MM.1S (cell line): ENCODE data around the gene GMIP.

Source experiments
- CTCF ChIP-seq: fragments of 300-600 bp; sonication (generic); IDR thresholded peaks from 2 replicates; pipeline ENCODE4 v1.5.1; 2016; ENCODE audit warnings: antibody characterized with exemption, low read length, mixed read lengths
- EZH2 ChIP-seq: fragments of 300-600 bp; sonication (generic); optimal IDR thresholded peaks from 2 replicates; pipeline ENCODE3; 2017; ENCODE audit warnings: low read depth, mild to moderate bottlenecking, antibody characterized with exemption, low read length, mixed read lengths
- EZH2phosphoT487 ChIP-seq: fragments of 300-600 bp; sonication (generic); IDR thresholded peaks from 2 replicates; pipeline ENCODE4 v1.6.1; 2018; ENCODE audit warnings: antibody characterized with exemption, low read length

DNA sequence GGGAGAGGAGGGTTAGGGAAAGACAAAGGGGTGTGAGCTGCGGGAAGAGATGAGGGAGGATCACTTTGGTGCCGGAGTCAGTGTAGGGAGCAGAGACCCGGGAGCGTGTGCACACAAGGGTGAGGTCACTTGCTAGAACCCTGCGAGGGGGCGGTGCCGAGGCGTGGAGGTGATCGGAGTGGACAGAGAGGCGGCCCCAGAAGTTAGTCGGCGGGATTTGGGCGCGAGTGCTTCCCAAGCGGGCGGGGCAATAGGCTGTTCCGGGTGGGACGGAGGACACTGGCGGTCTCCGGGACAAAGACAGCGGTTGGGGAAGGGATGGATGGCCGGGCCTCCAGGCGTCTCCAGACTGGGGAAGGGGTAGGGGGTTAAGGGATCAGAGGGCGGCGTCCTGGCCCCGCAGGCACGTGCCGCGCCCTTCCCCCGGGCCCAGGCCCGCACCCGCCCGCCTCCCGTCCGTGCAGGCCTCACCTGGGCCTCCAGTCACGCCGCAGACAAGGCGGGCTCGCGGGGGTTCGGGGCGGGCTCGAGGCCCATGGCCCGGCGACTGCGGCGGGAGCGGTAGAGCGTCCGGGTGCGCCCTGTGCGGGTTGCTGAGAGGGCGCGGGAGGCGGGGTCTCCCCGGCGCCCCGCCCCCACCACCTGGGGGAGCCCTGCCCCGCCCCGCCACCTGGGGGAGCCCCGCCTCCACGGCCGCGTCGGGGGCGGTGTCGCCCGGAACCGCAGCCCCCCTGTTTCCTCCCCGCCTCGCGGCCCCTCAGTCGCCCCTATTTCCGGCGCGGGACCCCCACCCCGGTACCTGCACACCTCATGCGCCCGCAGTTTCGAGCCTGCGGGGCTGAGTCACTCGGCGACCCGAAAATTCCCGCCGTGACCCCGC lies 15.6 kb downstream of the GMIP start, which contains the start of gene LPAR2:
- TF ChIP-seq CTCF (no peak), EZH2 (no peak), EZH2phosphoT487 (no peak)
